CD4-positive, CD25-positive, alpha-beta regulatory T cell (primary cell): Measurements from ENCODE around the gene DUS1L. TPM values are rescaled to one million over a fixed set of nuclear protein-coding genes. Genes with fewer than 3 reads are reported as not detected.

Experiments
- ATAC-seq, 2 donors: fragments of 150-1000 bp; cut with Tn5 transposase; one replicate each; pipeline ENCODE4 v1.10.0; 2021; ENCODE audit warnings: low read depth in 2 of 2, moderate number of reproducible peaks in 2 of 2, moderate library complexity in 1 of 2
- DNase-seq, 3 donors: peaks; one replicate each; pipeline versions ENCODE4 v3.0.0 to v3.0.0-alpha.2; 2012 to 2022; ENCODE audit warnings: mixed read lengths in 1 of 3
- H3K27ac ChIP-seq: one replicate; pipeline ENCODE4 v1.7.0; 2013; ENCODE audit warnings: mild to moderate bottlenecking, low read length; ENCODE audit not compliant: insufficient read depth, poor library complexity, severe bottlenecking
- H3K27me3 ChIP-seq: one replicate; pipeline ENCODE4 v1.7.0; 2013; ENCODE audit warnings: low read length; ENCODE audit not compliant: control insufficient read depth, insufficient read depth
- H3K36me3 ChIP-seq: one replicate; pipeline ENCODE4 v1.7.0; 2013; ENCODE audit warnings: mild to moderate bottlenecking, low read length, moderate library complexity; ENCODE audit not compliant: control insufficient read depth, insufficient read depth
- H3K4me1 ChIP-seq: 2 replicates; pipeline ENCODE4 v1.7.0; 2013; ENCODE audit warnings: mild to moderate bottlenecking, low read length; ENCODE audit not compliant: insufficient read depth, control insufficient read depth, poor library complexity, severe bottlenecking
- H3K4me3 ChIP-seq: one replicate; pipeline ENCODE4 v1.7.0; 2013; ENCODE audit warnings: low read depth, mild to moderate bottlenecking, low read length, moderate library complexity
- H3K9me3 ChIP-seq, 2 experiments: 1 replicate in 1 of 2; 2 replicates in 1 of 2; pipeline ENCODE4 v1.7.0; 2013; ENCODE audit warnings: low read length in 2 of 2, mild to moderate bottlenecking in 1 of 2, moderate library complexity in 1 of 2; ENCODE audit not compliant: control insufficient read depth in 2 of 2
- H3K27ac Mint-ChIP-seq, 3 donors: one replicate each; pipeline ENCODE4 v1.8.0; 2020 to 2022; ENCODE audit warnings: mild to moderate bottlenecking in 3 of 3, mixed read lengths in 3 of 3, moderate library complexity in 2 of 3
- H3K27me3 Mint-ChIP-seq: one replicate; pipeline ENCODE4 v1.8.0; 2022; ENCODE audit warnings: mild to moderate bottlenecking, mixed read lengths
- H3K36me3 Mint-ChIP-seq: one replicate; pipeline ENCODE4 v1.8.0; 2020; ENCODE audit warnings: mixed read lengths
- H3K4me1 Mint-ChIP-seq, 4 donors: one replicate each; pipeline ENCODE4 v1.8.0; 2020 to 2022; ENCODE audit warnings: mixed read lengths in 4 of 4, mild to moderate bottlenecking in 1 of 4
- H3K4me3 Mint-ChIP-seq, 4 donors: one replicate each; pipeline ENCODE4 v1.8.0; 2020 to 2022; ENCODE audit warnings: mild to moderate bottlenecking in 4 of 4, mixed read lengths in 4 of 4, moderate library complexity in 3 of 4
- H3K9me3 Mint-ChIP-seq, 7 donors: one replicate each; pipeline ENCODE4 v1.8.0; 2020 to 2022; ENCODE audit warnings: mixed read lengths in 7 of 7, mild to moderate bottlenecking in 3 of 7, moderate library complexity in 2 of 7
- polyA plus RNA-seq, 4 donors: library from polyadenylated mRNA; unstranded; fragments of 300-500 nt; fragmentation: Illumina TruSeq; gene quantifications; one replicate each; pipeline ENCODE4 v1.2.3, GENCODE V29; 2021
- total RNA-seq: library from RNA; stranded (reverse); gene quantifications from one replicate; pipeline ENCODE4 v1.2.3, GENCODE V29; 2022

Gene DUS1L
- total and polyA plus RNA-seq, 5 donors from 2014 or later, result 49.3 to 128 (median 69.5) TPM

DNA sequence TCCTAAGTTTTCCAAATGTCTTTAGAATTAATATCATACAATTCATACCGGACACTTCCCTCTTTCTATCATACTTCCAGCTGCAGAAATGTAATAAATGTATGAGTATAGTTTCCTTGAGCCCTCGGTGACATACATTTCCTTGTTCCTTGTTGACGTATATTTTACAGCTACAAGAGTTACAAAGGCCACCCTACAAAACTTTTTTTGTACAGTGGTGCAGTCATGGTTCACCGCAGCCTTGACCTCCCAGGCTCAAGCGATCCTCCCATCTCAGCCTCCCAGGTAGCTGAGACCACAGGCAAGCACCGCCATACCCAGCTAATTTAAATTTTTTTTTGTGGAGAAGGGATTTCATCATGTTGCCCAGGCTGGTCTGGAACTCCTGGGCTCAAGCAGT is 7.2 kb upstream of the DUS1L start:
- H3K9me3 ChIP-seq, result no peaks in the 10 kb centered on the region
- Mint-ChIP-seq H3K4me3 (no peak overlapping the region), H3K36me3 (no peaks in the 10 kb centered on the region), H3K4me1 (no peaks in the 10 kb centered on the region), H3K9me3 (no peaks in the 10 kb centered on the region), H3K27me3 (peaks cover 19% of the 10 kb centered on the region), H3K27ac (no peak overlapping the region)
- H3K27ac ChIP-seq, result no peak overlapping the region
- DNase-seq, result no peak
- no peaks in the 10 kb centered on the region for H3K27me3 ChIP-seq
- no peak overlapping the region for H3K4me3 ChIP-seq
- H3K36me3 ChIP-seq, result no peaks in the 10 kb centered on the region
- ATAC-seq, result no peak
- H3K4me1 ChIP-seq, result no peaks in the 10 kb centered on the region

DNA sequence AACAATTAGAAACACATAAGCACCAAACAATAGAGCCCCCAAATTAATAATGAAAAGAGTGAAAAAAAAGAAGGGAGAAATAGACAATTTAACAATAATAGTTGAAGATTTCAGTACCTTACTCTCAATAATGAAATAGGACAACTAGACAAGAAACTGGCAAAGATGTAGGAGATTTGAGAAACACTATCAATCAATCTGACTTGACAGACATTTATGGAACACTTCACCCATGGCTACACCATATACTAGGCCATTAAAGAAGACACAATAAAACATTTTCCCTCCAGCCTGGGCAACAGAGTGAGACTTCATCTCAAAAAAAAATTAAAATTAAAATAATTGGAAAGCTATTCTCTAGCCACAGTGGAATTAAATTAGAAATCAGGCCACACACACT is 5.0 kb upstream of the DUS1L start:
- no peak overlapping the region for H3K4me3 Mint-ChIP-seq
- peaks cover 19% of the 10 kb centered on the region for H3K27me3 Mint-ChIP-seq
- no peak for DNase-seq
- H3K4me1 ChIP-seq, result peaks cover 7% of the 10 kb centered on the region
- H3K27ac ChIP-seq, result no peak overlapping the region
- no peaks in the 10 kb centered on the region for H3K9me3 Mint-ChIP-seq
- no peaks in the 10 kb centered on the region for H3K36me3 ChIP-seq
- no peak for ATAC-seq
- H3K36me3 Mint-ChIP-seq, result no peaks in the 10 kb centered on the region
- no peaks in the 10 kb centered on the region for H3K27me3 ChIP-seq
- H3K9me3 ChIP-seq, result no peaks in the 10 kb centered on the region
- no peak overlapping the region for H3K4me3 ChIP-seq
- H3K4me1 Mint-ChIP-seq, result peaks cover 0 to 10% (median 3%) of the 10 kb centered on the region in 4 donors
- peak overlapping the region in 2 of 3 donors; percentile 2 to 89 for H3K27ac Mint-ChIP-seq

- ATAC-seq (peak; percentile 39 to 48), DNase-seq (peak in 1 of 3 donors; percentile 44)
- no peaks in the 10 kb centered on the region for H3K27me3 Mint-ChIP-seq
- no peaks in the 10 kb centered on the region for H3K36me3 Mint-ChIP-seq
- peak overlapping the region in 1 of 3 donors; percentile 15 for H3K27ac Mint-ChIP-seq
- Histone ChIP-seq H3K4me1 (peaks cover 25% of the 10 kb centered on the region), H3K27me3 (no peaks in the 10 kb centered on the region), H3K36me3 (peaks cover 9% of the 10 kb centered on the region), H3K9me3 (no peaks in the 10 kb centered on the region), H3K27ac (peak overlapping the region; percentile 57), H3K4me3 (no peak overlapping the region)
- peaks cover 0 to 19% (median 3%) of the 10 kb centered on the region in 4 donors for H3K4me1 Mint-ChIP-seq
- H3K4me3 Mint-ChIP-seq, result peak overlapping the region in 3 of 4 donors; percentile 76 to 83 (median 78)
- peaks cover 0 to 2% (median 0%) of the 10 kb centered on the region in 7 donors for H3K9me3 Mint-ChIP-seq
These were observed 389 bp downstream of the DUS1L start for GRCh38 chr17:82065193-82065637.

GRCh38 chr17:82064433-82065192 is 991 bp downstream of the DUS1L start:
- Mint-ChIP-seq H3K27me3 (no peaks in the 10 kb centered on the region), H3K4me1 (peaks cover 0 to 19% (median 3%) of the 10 kb centered on the region in 4 donors), H3K9me3 (peaks cover 0 to 2% (median 0%) of the 10 kb centered on the region in 7 donors), H3K36me3 (no peaks in the 10 kb centered on the region), H3K27ac (peak overlapping the region in 2 of 3 donors; percentile 52 to 71), H3K4me3 (peak overlapping the region; percentile 76 to 83 (median 80))
- H3K27me3 ChIP-seq, result no peaks in the 10 kb centered on the region
- no peak overlapping the region for H3K4me3 ChIP-seq
- H3K9me3 ChIP-seq, result no peaks in the 10 kb centered on the region
- ATAC-seq, result no peak
- H3K27ac ChIP-seq, result peak overlapping the region; percentile 57
- peaks cover 9% of the 10 kb centered on the region for H3K36me3 ChIP-seq
- no peak for DNase-seq
- peaks cover 25% of the 10 kb centered on the region for H3K4me1 ChIP-seq

- peak overlapping the region; percentile 76 to 83 (median 80) for H3K4me3 Mint-ChIP-seq
- H3K36me3 Mint-ChIP-seq, result no peaks in the 10 kb centered on the region
- peaks cover 0 to 2% (median 0%) of the 10 kb centered on the region in 7 donors for H3K9me3 Mint-ChIP-seq
- ATAC-seq, result no peak
- H3K27ac Mint-ChIP-seq, result peak overlapping the region in 1 of 3 donors; percentile 71
- peaks cover 9% of the 10 kb centered on the region for H3K36me3 ChIP-seq
- no peaks in the 10 kb centered on the region for H3K27me3 ChIP-seq
- no peaks in the 10 kb centered on the region for H3K27me3 Mint-ChIP-seq
- no peak overlapping the region for H3K4me3 ChIP-seq
- peaks cover 25% of the 10 kb centered on the region for H3K4me1 ChIP-seq
- H3K27ac ChIP-seq, result no peak overlapping the region
- DNase-seq, result no peak
- no peaks in the 10 kb centered on the region for H3K9me3 ChIP-seq
- peaks cover 0 to 19% (median 3%) of the 10 kb centered on the region in 4 donors for H3K4me1 Mint-ChIP-seq
These were observed 1.9 kb downstream of the DUS1L start for GRCh38 chr17:82063424-82064415.

DNA sequence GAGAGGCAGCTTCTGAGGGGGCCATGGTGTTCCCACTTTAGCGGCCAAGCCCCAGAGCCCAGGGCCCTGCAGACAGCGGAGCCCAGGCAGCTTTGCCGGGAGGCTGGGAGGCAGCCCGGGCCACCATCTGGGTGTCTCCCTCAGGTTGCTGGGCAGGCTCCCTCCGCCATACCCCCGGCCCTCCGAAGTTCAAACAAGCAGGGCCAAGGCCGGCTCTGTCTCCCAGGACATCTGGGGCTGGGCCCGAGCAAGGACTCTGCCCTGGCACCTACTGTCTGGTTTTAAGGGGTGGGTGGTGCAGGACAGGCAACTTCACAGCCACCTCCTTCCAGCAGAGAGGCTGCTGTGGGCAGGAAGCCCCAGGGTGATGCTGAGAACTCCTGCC is 2.6 kb downstream of the DUS1L start:
- no peak for DNase-seq
- peaks cover 1% of the 10 kb centered on the region for H3K36me3 Mint-ChIP-seq
- Histone ChIP-seq H3K36me3 (peaks cover 9% of the 10 kb centered on the region), H3K9me3 (no peaks in the 10 kb centered on the region), H3K27ac (no peak overlapping the region), H3K4me1 (peaks cover 25% of the 10 kb centered on the region), H3K27me3 (no peaks in the 10 kb centered on the region), H3K4me3 (no peak overlapping the region)
- no peak for ATAC-seq
- peak overlapping the region in 1 of 4 donors; percentile 69 for H3K4me3 Mint-ChIP-seq
- H3K27me3 Mint-ChIP-seq, result no peaks in the 10 kb centered on the region
- H3K4me1 Mint-ChIP-seq, result peaks cover 0 to 19% (median 3%) of the 10 kb centered on the region in 4 donors
- peaks cover 0 to 2% (median 0%) of the 10 kb centered on the region in 7 donors for H3K9me3 Mint-ChIP-seq
- H3K27ac Mint-ChIP-seq, result no peak overlapping the region

GRCh38 chr17:82062076-82062983 is 3.3 kb downstream of the DUS1L start:
- H3K9me3 ChIP-seq, result no peaks in the 10 kb centered on the region
- Mint-ChIP-seq H3K4me3 (peak overlapping the region in 3 of 4 donors; percentile 39 to 69 (median 41)), H3K9me3 (peaks cover 0 to 2% (median 0%) of the 10 kb centered on the region in 7 donors), H3K27me3 (no peaks in the 10 kb centered on the region), H3K27ac (no peak overlapping the region), H3K36me3 (peaks cover 5% of the 10 kb centered on the region), H3K4me1 (peaks cover 0 to 19% (median 3%) of the 10 kb centered on the region in 4 donors)
- H3K27me3 ChIP-seq, result no peaks in the 10 kb centered on the region
- no peak overlapping the region for H3K4me3 ChIP-seq
- H3K4me1 ChIP-seq, result peaks cover 25% of the 10 kb centered on the region
- H3K36me3 ChIP-seq, result peaks cover 15% of the 10 kb centered on the region
- DNase-seq (no peak), ATAC-seq (no peak)
- no peak overlapping the region for H3K27ac ChIP-seq
